ENCODE results near the gene TRIM9.

DNA sequence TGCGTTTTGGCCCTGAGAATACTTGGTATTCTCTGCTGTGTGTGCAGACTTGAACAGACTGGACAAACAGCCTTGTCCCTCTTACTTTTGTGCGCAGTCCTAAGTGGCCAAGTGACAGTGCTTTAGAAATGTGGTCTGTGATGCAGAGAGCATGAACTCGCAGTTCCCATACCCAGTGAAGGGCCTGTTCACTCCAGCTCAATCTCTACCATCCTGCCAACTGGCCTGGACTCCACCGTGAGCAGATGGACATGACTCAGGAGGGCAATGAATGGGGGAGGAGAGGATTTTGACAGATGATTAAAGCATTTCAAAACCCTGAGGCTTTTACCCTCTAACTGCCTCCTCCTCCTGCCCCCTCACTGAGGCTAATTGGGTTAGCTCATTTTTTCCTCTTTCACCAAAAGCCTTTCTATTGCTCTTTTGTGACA lies 88.1 kb downstream of the TRIM9 start:
- TF ChIP-seq CTCF (IDR thresholded peaks at IDR 0.05) (no peak), POLR2A (IDR thresholded peaks at IDR 0.05) (peak in 1 of 2 donors; percentile 30)

Measured in thyroid gland (tissue), 4 donors.